Effector memory CD8-positive, alpha-beta T cell (primary cell): ENCODE results near the gene MROH7.

ENCODE experiments used
- ATAC-seq: fragments of 150-1000 bp; cut with Tn5 transposase; replicated peaks from 2 replicates; pipeline ENCODE4 v1.10.0; 2021; ENCODE audit warnings: mild to moderate bottlenecking, moderate library complexity
- DNase-seq, 3 experiments: peaks; one replicate each; pipeline ENCODE4 v3.0.0; 2021
- H3K27ac Mint-ChIP-seq, 2 donors: one replicate each; pipeline ENCODE4 v1.8.0; 2022; ENCODE audit warnings: mild to moderate bottlenecking in 2 of 2, mixed read lengths in 2 of 2, moderate library complexity in 2 of 2
- H3K27me3 Mint-ChIP-seq, 2 donors: one replicate each; pipeline ENCODE4 v1.8.0; 2022; ENCODE audit warnings: mixed read lengths in 2 of 2
- H3K36me3 Mint-ChIP-seq: one replicate; pipeline ENCODE4 v1.8.0; 2022; ENCODE audit warnings: mild to moderate bottlenecking, moderate library complexity, mixed read lengths; ENCODE audit not compliant: insufficient read depth
- H3K4me1 Mint-ChIP-seq, 2 donors: one replicate each; pipeline ENCODE4 v1.8.0; 2022; ENCODE audit warnings: low read depth in 2 of 2, mixed read lengths in 2 of 2
- H3K4me3 Mint-ChIP-seq, 2 donors: one replicate each; pipeline ENCODE4 v1.8.0; 2022; ENCODE audit warnings: mild to moderate bottlenecking in 2 of 2, mixed read lengths in 2 of 2, moderate library complexity in 2 of 2
- H3K9me3 Mint-ChIP-seq, 2 donors: one replicate each; pipeline ENCODE4 v1.8.0; 2022; ENCODE audit warnings: mixed read lengths in 2 of 2

The MROH7 gene

GRCh38 chr1:54678776-54679643, 37.4 kb downstream of the MROH7 start:
- no peak overlapping the region for H3K27ac Mint-ChIP-seq
- no peaks in the 10 kb centered on the region for H3K27me3 Mint-ChIP-seq
- ATAC-seq (no peak), DNase-seq (no peak)
- no peaks in the 10 kb centered on the region for H3K9me3 Mint-ChIP-seq
- no peak overlapping the region for H3K4me3 Mint-ChIP-seq
- H3K36me3 Mint-ChIP-seq: peaks cover 2% of the 10 kb centered on the region
- no peaks in the 10 kb centered on the region for H3K4me1 Mint-ChIP-seq

- DNase-seq (no peak), ATAC-seq (no peak)
- Mint-ChIP-seq H3K36me3 (peaks cover 2% of the 10 kb centered on the region), H3K4me3 (no peak overlapping the region), H3K9me3 (no peaks in the 10 kb centered on the region), H3K4me1 (no peaks in the 10 kb centered on the region), H3K27me3 (no peaks in the 10 kb centered on the region), H3K27ac (no peak overlapping the region)
These were observed 38.1 kb downstream of the MROH7 start for GRCh38 chr1:54679706-54680105.

GRCh38 chr1:54680387-54680786, 38.8 kb downstream of the MROH7 start:
- Mint-ChIP-seq H3K36me3 (peaks cover 2% of the 10 kb centered on the region), H3K4me1 (no peaks in the 10 kb centered on the region), H3K4me3 (no peak overlapping the region), H3K9me3 (no peaks in the 10 kb centered on the region), H3K27me3 (no peaks in the 10 kb centered on the region), H3K27ac (no peak overlapping the region)
- DNase-seq: no peak
- no peak for ATAC-seq

GRCh38 chr1:54681358-54681757, 39.8 kb downstream of the MROH7 start:
- no peak for DNase-seq
- Mint-ChIP-seq H3K27me3 (no peaks in the 10 kb centered on the region), H3K4me1 (no peaks in the 10 kb centered on the region), H3K4me3 (no peak overlapping the region), H3K27ac (peak overlapping the region in 1 of 2 donors; percentile 66), H3K9me3 (no peaks in the 10 kb centered on the region), H3K36me3 (peaks cover 2% of the 10 kb centered on the region)
- no peak for ATAC-seq

GRCh38 chr1:54683453-54683852, 41.9 kb downstream of the MROH7 start:
- H3K4me1 Mint-ChIP-seq: no peaks in the 10 kb centered on the region
- no peak overlapping the region for H3K4me3 Mint-ChIP-seq
- peaks cover 2% of the 10 kb centered on the region for H3K36me3 Mint-ChIP-seq
- H3K9me3 Mint-ChIP-seq: no peaks in the 10 kb centered on the region
- H3K27ac Mint-ChIP-seq: peak overlapping the region in 1 of 2 donors; percentile 60
- H3K27me3 Mint-ChIP-seq: peaks cover 2% of the 10 kb centered on the region in 2 donors
- DNase-seq (no peak), ATAC-seq (no peak)

GRCh38 chr1:54685335-54685905, 43.8 kb downstream of the MROH7 start:
- DNase-seq: no peak

GRCh38 chr1:54686155-54686554, 44.6 kb downstream of the MROH7 start:
- Mint-ChIP-seq H3K4me3 (no peak overlapping the region), H3K9me3 (no peaks in the 10 kb centered on the region), H3K27me3 (peaks cover 11 to 14% of the 10 kb centered on the region in 2 donors), H3K4me1 (no peaks in the 10 kb centered on the region), H3K27ac (no peak overlapping the region), H3K36me3 (peaks cover 2% of the 10 kb centered on the region)
- DNase-seq (no peak), ATAC-seq (no peak)

More at GRCh38 chr1:54685335-54685905, 43.8 kb downstream of the MROH7 start:
- Mint-ChIP-seq H3K9me3 (no peaks in the 10 kb centered on the region), H3K4me1 (no peaks in the 10 kb centered on the region), H3K27me3 (peaks cover 11 to 14% of the 10 kb centered on the region in 2 donors), H3K4me3 (no peak overlapping the region), H3K27ac (no peak overlapping the region), H3K36me3 (peaks cover 2% of the 10 kb centered on the region)
- ATAC-seq: no peak

GRCh38 chr1:54694771-54695170, 53.2 kb downstream of the MROH7 start:
- Mint-ChIP-seq H3K36me3 (no peaks in the 10 kb centered on the region), H3K9me3 (no peaks in the 10 kb centered on the region), H3K4me3 (no peak overlapping the region), H3K4me1 (no peaks in the 10 kb centered on the region), H3K27me3 (peaks cover 23 to 56% of the 10 kb centered on the region in 2 donors), H3K27ac (no peak overlapping the region)
- DNase-seq (no peak), ATAC-seq (no peak)

- Mint-ChIP-seq H3K27me3 (peaks cover 23 to 60% of the 10 kb centered on the region in 2 donors), H3K4me1 (no peaks in the 10 kb centered on the region), H3K27ac (no peak overlapping the region), H3K36me3 (no peaks in the 10 kb centered on the region), H3K4me3 (no peak overlapping the region), H3K9me3 (no peaks in the 10 kb centered on the region)
- ATAC-seq: no peak
- no peak for DNase-seq
These were observed 53.6 kb downstream of the MROH7 start for GRCh38 chr1:54695221-54695620.

- no peaks in the 10 kb centered on the region for H3K36me3 Mint-ChIP-seq
- no peaks in the 10 kb centered on the region for H3K9me3 Mint-ChIP-seq
- no peaks in the 10 kb centered on the region for H3K4me1 Mint-ChIP-seq
- H3K27me3 Mint-ChIP-seq: peaks cover 23 to 61% of the 10 kb centered on the region in 2 donors
- no peak overlapping the region for H3K27ac Mint-ChIP-seq
- no peak overlapping the region for H3K4me3 Mint-ChIP-seq
- DNase-seq (no peak), ATAC-seq (no peak)
These were observed 54.2 kb downstream of the MROH7 start for GRCh38 chr1:54695764-54696163.

- no peak for ATAC-seq
- Mint-ChIP-seq H3K4me3 (no peak overlapping the region), H3K4me1 (no peaks in the 10 kb centered on the region), H3K27ac (no peak overlapping the region), H3K27me3 (peaks cover 23 to 61% of the 10 kb centered on the region in 2 donors), H3K36me3 (no peaks in the 10 kb centered on the region), H3K9me3 (no peaks in the 10 kb centered on the region)
- DNase-seq: no peak
These were observed 54.7 kb downstream of the MROH7 start for GRCh38 chr1:54696262-54696661.

GRCh38 chr1:54697896-54698295, 56.3 kb downstream of the MROH7 start:
- no peak for ATAC-seq
- peaks cover 27 to 67% of the 10 kb centered on the region in 2 donors for H3K27me3 Mint-ChIP-seq
- no peaks in the 10 kb centered on the region for H3K36me3 Mint-ChIP-seq
- no peaks in the 10 kb centered on the region for H3K9me3 Mint-ChIP-seq
- no peak for DNase-seq
- H3K27ac Mint-ChIP-seq: peak overlapping the region in 1 of 2 donors; percentile 14
- no peak overlapping the region for H3K4me3 Mint-ChIP-seq
- no peaks in the 10 kb centered on the region for H3K4me1 Mint-ChIP-seq

- DNase-seq: no peak
- Mint-ChIP-seq H3K36me3 (no peaks in the 10 kb centered on the region), H3K4me1 (no peaks in the 10 kb centered on the region), H3K27ac (peak overlapping the region in 1 of 2 donors; percentile 14), H3K27me3 (peaks cover 30 to 71% of the 10 kb centered on the region in 2 donors), H3K4me3 (no peak overlapping the region), H3K9me3 (no peaks in the 10 kb centered on the region)
- ATAC-seq: no peak
These were observed 56.8 kb downstream of the MROH7 start for GRCh38 chr1:54698346-54698745.

GRCh38 chr1:54699936-54700525, 58.4 kb downstream of the MROH7 start:
- no peak overlapping the region for H3K27ac Mint-ChIP-seq
- no peaks in the 10 kb centered on the region for H3K9me3 Mint-ChIP-seq
- ATAC-seq (no peak), DNase-seq (no peak)
- peaks cover 30 to 73% of the 10 kb centered on the region in 2 donors for H3K27me3 Mint-ChIP-seq
- H3K4me1 Mint-ChIP-seq: no peaks in the 10 kb centered on the region
- H3K36me3 Mint-ChIP-seq: no peaks in the 10 kb centered on the region
- H3K4me3 Mint-ChIP-seq: no peak overlapping the region
